ENCODE results near the gene JPH2.

JPH2 gene

GRCh38 chr20:44159125-44159524 lies 27.9 kb downstream of the JPH2 start:
- Histone ChIP-seq H3K14ac (ENCODE audit: low read length) (no peak overlapping the region), H3K27ac (ENCODE audit: low read depth, low read length) (no peak overlapping the region), H3K36me3 (ENCODE audit: control insufficient read depth in 1 of 2, insufficient read depth in 2 of 2, low read length in 2 of 2) (peaks cover 19 to 36% of the 10 kb centered on the region in 2 experiments), H3K79me2 (ENCODE audit: control insufficient read depth, insufficient read depth, low read length, poor library complexity) (peaks cover 2% of the 10 kb centered on the region), H4K12ac (ENCODE audit: low read depth, low read length) (no peak overlapping the region), H3K9me3 (ENCODE audit: insufficient read depth, low read depth, low read length) (no peaks in the 10 kb centered on the region), H2BK120ac (ENCODE audit: insufficient read depth, low read length, poor library complexity) (no peak overlapping the region), H3K27me3 (ENCODE audit: insufficient read depth, low read length) (no peaks in the 10 kb centered on the region), H3K23ac (ENCODE audit: low read length) (no peak overlapping the region), H3K4me3 (ENCODE audit: low read depth, low read length) (no peak overlapping the region), H2AK5ac (ENCODE audit: low read length) (no peak overlapping the region), H4K91ac (ENCODE audit: low read depth, low read length) (no peak overlapping the region), H2AFZ (ENCODE audit: insufficient read depth, low read length, poor library complexity) (no peak overlapping the region), H2BK12ac (ENCODE audit: low read length) (no peak overlapping the region), H3K18ac (ENCODE audit: low read length) (no peak overlapping the region), H4K8ac (ENCODE audit: low read depth, low read length) (no peak overlapping the region), H3K4me2 (ENCODE audit: low read length) (no peak overlapping the region), H3K79me1 (ENCODE audit: low read length) (peaks cover 5% of the 10 kb centered on the region), H2BK5ac (ENCODE audit: low read depth, low read length, poor library complexity) (no peak overlapping the region), H3K4me1 (ENCODE audit: control insufficient read depth in 1 of 2, insufficient read depth in 2 of 2, low read length in 2 of 2) (peaks cover 7 to 9% of the 10 kb centered on the region in 2 experiments), H3K9ac (ENCODE audit: low read length) (no peak overlapping the region), H3K4ac (ENCODE audit: low read depth, low read length) (no peak overlapping the region)
- 100% methylated on average over 1 of the region's 2 CpGs for WGBS (ENCODE audit: extremely low coverage, insufficient coverage, insufficient read length)
- DNase-seq = no peak

- H3K27ac ChIP-seq (ENCODE audit: low read depth, low read length) = no peak overlapping the region
- no peak overlapping the region for H3K18ac ChIP-seq (ENCODE audit: low read length)
- no peak overlapping the region for H2BK12ac ChIP-seq (ENCODE audit: low read length)
- no peak for DNase-seq
- peaks cover 4% of the 10 kb centered on the region for H3K79me2 ChIP-seq (ENCODE audit: control insufficient read depth, insufficient read depth, low read length, poor library complexity)
- H4K12ac ChIP-seq (ENCODE audit: low read depth, low read length) = no peak overlapping the region
- H3K27me3 ChIP-seq (ENCODE audit: insufficient read depth, low read length) = no peaks in the 10 kb centered on the region
- H3K4me2 ChIP-seq (ENCODE audit: low read length) = no peak overlapping the region
- no peak overlapping the region for H3K9ac ChIP-seq (ENCODE audit: low read length)
- no peaks in the 10 kb centered on the region for H3K9me3 ChIP-seq (ENCODE audit: insufficient read depth, low read depth, low read length)
- WGBS (ENCODE audit: extremely low coverage, insufficient coverage, insufficient read length) = no CpG with 5 or more reads among the region's 5 CpGs
- H3K4ac ChIP-seq (ENCODE audit: low read depth, low read length) = no peak overlapping the region
- no peak overlapping the region for H3K14ac ChIP-seq (ENCODE audit: low read length)
- peaks cover 18 to 21% of the 10 kb centered on the region in 2 experiments for H3K4me1 ChIP-seq (ENCODE audit: control insufficient read depth in 1 of 2, insufficient read depth in 2 of 2, low read length in 2 of 2)
- H2BK5ac ChIP-seq (ENCODE audit: low read depth, low read length, poor library complexity) = no peak overlapping the region
- no peak overlapping the region for H3K4me3 ChIP-seq (ENCODE audit: low read depth, low read length)
- H2AFZ ChIP-seq (ENCODE audit: insufficient read depth, low read length, poor library complexity) = no peak overlapping the region
- H3K79me1 ChIP-seq (ENCODE audit: low read length) = peaks cover 15% of the 10 kb centered on the region
- H2AK5ac ChIP-seq (ENCODE audit: low read length) = no peak overlapping the region
- H3K36me3 ChIP-seq (ENCODE audit: control insufficient read depth in 1 of 2, insufficient read depth in 2 of 2, low read length in 2 of 2) = peaks cover 20 to 41% of the 10 kb centered on the region in 2 experiments
- H2BK120ac ChIP-seq (ENCODE audit: insufficient read depth, low read length, poor library complexity) = no peak overlapping the region
- no peak overlapping the region for H4K8ac ChIP-seq (ENCODE audit: low read depth, low read length)
- H4K91ac ChIP-seq (ENCODE audit: low read depth, low read length) = no peak overlapping the region
- H3K23ac ChIP-seq (ENCODE audit: low read length) = no peak overlapping the region
Observed at GRCh38 chr20:44157061-44157460, 29.9 kb downstream of the JPH2 start.

- Histone ChIP-seq H3K9me3 (ENCODE audit: insufficient read depth, low read depth, low read length) (no peaks in the 10 kb centered on the region), H2BK120ac (ENCODE audit: insufficient read depth, low read length, poor library complexity) (peak overlapping the region; percentile 48), H3K9ac (ENCODE audit: low read length) (peak overlapping the region; percentile 31), H3K27ac (ENCODE audit: low read depth, low read length) (peak overlapping the region; percentile 46), H4K12ac (ENCODE audit: low read depth, low read length) (peak overlapping the region; percentile 39), H3K18ac (ENCODE audit: low read length) (peak overlapping the region; percentile 31), H2BK12ac (ENCODE audit: low read length) (peak overlapping the region; percentile 69), H4K8ac (ENCODE audit: low read depth, low read length) (peak overlapping the region; percentile 54), H3K4me2 (ENCODE audit: low read length) (no peak overlapping the region), H3K4ac (ENCODE audit: low read depth, low read length) (no peak overlapping the region), H2AFZ (ENCODE audit: insufficient read depth, low read length, poor library complexity) (peak overlapping the region; percentile 15), H3K79me1 (ENCODE audit: low read length) (peaks cover 20% of the 10 kb centered on the region), H2AK5ac (ENCODE audit: low read length) (peak overlapping the region; percentile 73), H3K27me3 (ENCODE audit: insufficient read depth, low read length) (no peaks in the 10 kb centered on the region), H3K4me3 (ENCODE audit: low read depth, low read length) (no peak overlapping the region), H2BK5ac (ENCODE audit: low read depth, low read length, poor library complexity) (peak overlapping the region; percentile 32), H3K36me3 (ENCODE audit: control insufficient read depth in 1 of 2, insufficient read depth in 2 of 2, low read length in 2 of 2) (peaks cover 17 to 29% of the 10 kb centered on the region in 2 experiments), H3K23ac (ENCODE audit: low read length) (no peak overlapping the region), H4K91ac (ENCODE audit: low read depth, low read length) (peak overlapping the region; percentile 77), H3K79me2 (ENCODE audit: control insufficient read depth, insufficient read depth, low read length, poor library complexity) (peaks cover 4% of the 10 kb centered on the region), H3K14ac (ENCODE audit: low read length) (peak overlapping the region; percentile 63), H3K4me1 (ENCODE audit: control insufficient read depth in 1 of 2, insufficient read depth in 2 of 2, low read length in 2 of 2) (peaks cover 24 to 26% of the 10 kb centered on the region in 2 experiments)
- peak; percentile 73 to 84 for DNase-seq
- no CpG with 5 or more reads among the region's 7 CpGs for WGBS (ENCODE audit: extremely low coverage, insufficient coverage, insufficient read length)
Observed at GRCh38 chr20:44154521-44155001, 32.4 kb downstream of the JPH2 start.

GRCh38 chr20:44153636-44154043 lies 33.3 kb downstream of the JPH2 start:
- no peaks in the 10 kb centered on the region for H3K27me3 ChIP-seq (ENCODE audit: insufficient read depth, low read length)
- H4K91ac ChIP-seq (ENCODE audit: low read depth, low read length) = peak overlapping the region; percentile 74
- H3K18ac ChIP-seq (ENCODE audit: low read length) = peak overlapping the region; percentile 10
- no CpG with 5 or more reads among the region's 6 CpGs for WGBS (ENCODE audit: extremely low coverage, insufficient coverage, insufficient read length)
- H3K9ac ChIP-seq (ENCODE audit: low read length) = no peak overlapping the region
- H3K9me3 ChIP-seq (ENCODE audit: insufficient read depth, low read depth, low read length) = no peaks in the 10 kb centered on the region
- no peak overlapping the region for H4K12ac ChIP-seq (ENCODE audit: low read depth, low read length)
- H3K14ac ChIP-seq (ENCODE audit: low read length) = peak overlapping the region; percentile 81
- peaks cover 20% of the 10 kb centered on the region for H3K79me1 ChIP-seq (ENCODE audit: low read length)
- H3K4me3 ChIP-seq (ENCODE audit: low read depth, low read length) = no peak overlapping the region
- peak overlapping the region; percentile 50 for H2AK5ac ChIP-seq (ENCODE audit: low read length)
- H3K4ac ChIP-seq (ENCODE audit: low read depth, low read length) = peak overlapping the region; percentile 30
- peaks cover 6% of the 10 kb centered on the region for H3K79me2 ChIP-seq (ENCODE audit: control insufficient read depth, insufficient read depth, low read length, poor library complexity)
- peak; percentile 49 to 71 for DNase-seq
- no peak overlapping the region for H3K23ac ChIP-seq (ENCODE audit: low read length)
- no peak overlapping the region for H3K4me2 ChIP-seq (ENCODE audit: low read length)
- H2BK120ac ChIP-seq (ENCODE audit: insufficient read depth, low read length, poor library complexity) = peak overlapping the region; percentile 73
- H3K36me3 ChIP-seq (ENCODE audit: control insufficient read depth in 1 of 2, insufficient read depth in 2 of 2, low read length in 2 of 2) = peaks cover 15 to 24% of the 10 kb centered on the region in 2 experiments
- H4K8ac ChIP-seq (ENCODE audit: low read depth, low read length) = peak overlapping the region; percentile 40
- peaks cover 24 to 28% of the 10 kb centered on the region in 2 experiments for H3K4me1 ChIP-seq (ENCODE audit: control insufficient read depth in 1 of 2, insufficient read depth in 2 of 2, low read length in 2 of 2)
- no peak overlapping the region for H2AFZ ChIP-seq (ENCODE audit: insufficient read depth, low read length, poor library complexity)
- peak overlapping the region; percentile 65 for H2BK5ac ChIP-seq (ENCODE audit: low read depth, low read length, poor library complexity)
- peak overlapping the region; percentile 80 for H2BK12ac ChIP-seq (ENCODE audit: low read length)
- H3K27ac ChIP-seq (ENCODE audit: low read depth, low read length) = peak overlapping the region; percentile 35

All from trophoblast cell (in vitro differentiated cells and primary cell).